Measurements from ENCODE around the gene LAMA3.

GRCh38 chr18:23684515-23685197 lies 4.6 kb upstream of the LAMA3 start:
- TF ChIP-seq CTCF (IDR thresholded peaks at IDR 0.05) = no peak
- no peak for TF ChIP-seq POLR2A (IDR thresholded peaks at IDR 0.05)
